Caco-2 (cell line): Measurements from ENCODE around the gene TSNAX. TPM values are rescaled to one million over a fixed set of nuclear protein-coding genes. Genes with fewer than 3 reads are reported as not detected.

Source experiments
- BruUV-seq: library from RNA; stranded (reverse); fragments of 400-500 nt; replicated peaks from 2 replicates; lab custom pipeline; 2021; lab: Mats Ljungman, UMichigan
- CTCF ChIA-PET: fragments of 300-600 bp; sonication (Branson Sonifier 250); formaldehyde crosslinking; loops from one replicate; lab custom pipeline; 2022; ENCODE audit warnings: antibody characterized with exemption; lab: Charles Lee
- POLR2A ChIA-PET: fragments of 300-600 bp; sonication (Branson Sonifier 250); formaldehyde crosslinking; loops from one replicate; lab custom pipeline; 2022; ENCODE audit warnings: antibody characterized with exemption; lab: Charles Lee
- DNase-seq, 2 experiments: peaks; one replicate each; pipeline versions ENCODE4 v3.0.0 to v3.0.0-alpha.2; 2020 to 2022
- H3K27me3 ChIP-seq: replicated peaks from 2 replicates; pipeline ENCODE4 v1.6.0; 2011; ENCODE audit warnings: low read length; ENCODE audit not compliant: control insufficient read depth, insufficient read depth
- H3K36me3 ChIP-seq: 2 replicates; pipeline ENCODE4 v1.5.1; 2011; ENCODE audit warnings: low read length; ENCODE audit not compliant: control insufficient read depth, insufficient read depth
- H3K4me1 ChIP-seq: fragments of 250-450 bp; sonication (Bioruptor Pico); 2 replicates; pipeline ENCODE4 v1.5.1; 2020; ENCODE audit warnings: mild to moderate bottlenecking
- H3K4me3 ChIP-seq: 2 replicates; pipeline ENCODE4 v1.5.1; 2011; ENCODE audit warnings: low read depth, mild to moderate bottlenecking, control low read depth, low read length
- H3K9me3 ChIP-seq: fragments of 250-450 bp; sonication (Bioruptor Pico); 2 replicates; pipeline ENCODE4 v1.5.1; 2020; ENCODE audit warnings: mild to moderate bottlenecking, moderate library complexity
- H3K27ac Mint-ChIP-seq: one replicate; pipeline ENCODE4 v1.8.0; 2022; ENCODE audit warnings: mixed read lengths; ENCODE audit not compliant: unreplicated experiment
- H3K27me3 Mint-ChIP-seq: one replicate; pipeline ENCODE4 v1.8.0; 2022; ENCODE audit warnings: mixed read lengths; ENCODE audit not compliant: insufficient read depth, unreplicated experiment
- H3K36me3 Mint-ChIP-seq: one replicate; pipeline ENCODE4 v1.8.0; 2022; ENCODE audit warnings: mild to moderate bottlenecking, mixed read lengths; ENCODE audit not compliant: insufficient read depth, unreplicated experiment
- H3K4me1 Mint-ChIP-seq: one replicate; pipeline ENCODE4 v1.8.0; 2022; ENCODE audit warnings: low read depth, mixed read lengths; ENCODE audit not compliant: unreplicated experiment
- H3K4me3 Mint-ChIP-seq: one replicate; pipeline ENCODE4 v1.8.0; 2022; ENCODE audit warnings: mild to moderate bottlenecking, moderate library complexity, mixed read lengths; ENCODE audit not compliant: unreplicated experiment
- H3K9me3 Mint-ChIP-seq: one replicate; pipeline ENCODE4 v1.8.0; 2022; ENCODE audit warnings: mixed read lengths; ENCODE audit not compliant: unreplicated experiment
- CTCF ChIP-seq, 2 experiments: fragments of 200-600 bp in 1 of 2; IDR thresholded peaks; 1 replicate in 1 of 2; 2 replicates in 1 of 2; pipeline versions ENCODE4 v1.5.1 to v1.8.0; 2011 to 2022; ENCODE audit warnings: antibody characterized with exemption in 1 of 2, control low read depth in 1 of 2, inconsistent platforms in 1 of 2, low read depth in 1 of 2, low read length in 1 of 2, mild to moderate bottlenecking in 1 of 2, moderate library complexity in 1 of 2; ENCODE audit not compliant: insufficient read depth in 1 of 2, severe bottlenecking in 1 of 2, unreplicated experiment in 1 of 2
- intact Hi-C: fragments of 100-400 bp; cut with micrococcal nuclease; formaldehyde crosslinking; loops from one replicate; pipeline ENCODE4 v1.10.0; 2022; ENCODE audit not compliant: unreplicated experiment
- total RNA-seq: library from RNA; stranded (reverse); gene quantifications from 2 replicates; pipeline ENCODE4 v1.2.3, GENCODE V29; 2022

The TSNAX gene
- total RNA-seq, 1 experiment from 2014 or later = 39.0 TPM

- no peak for TF ChIP-seq CTCF (IDR thresholded peaks at IDR 0.05; ENCODE audit: insufficient read depth in 1 of 2, low read depth in 1 of 2, low read length in 1 of 2, severe bottlenecking in 1 of 2, unreplicated experiment in 1 of 2)
- H3K27ac Mint-ChIP-seq = no peak overlapping the region
- CTCF ChIA-PET = no interaction called here
Observed at GRCh38 chr1:231518485-231519034, 9.9 kb upstream of the TSNAX start.

GRCh38 chr1:231519166-231519565, 9.3 kb upstream of the TSNAX start:
- Histone ChIP-seq H3K36me3 (no peaks in the 10 kb centered on the region; the same call in 1 of the 2 replicates), H3K4me3 (no peak overlapping the region), H3K4me1 (peaks cover 35% of the 10 kb centered on the region), H3K9me3 (no peaks in the 10 kb centered on the region), H3K27me3 (no peaks in the 10 kb centered on the region)
- no peaks in the 10 kb centered on the region for H3K9me3 Mint-ChIP-seq
- ChIA-PET POLR2A (no interaction called here), CTCF (no interaction called here)
- no peaks in the 10 kb centered on the region for H3K36me3 Mint-ChIP-seq
- no TSS peak for BruUV-seq
- H3K4me3 Mint-ChIP-seq = no peak overlapping the region
- no peaks in the 10 kb centered on the region for H3K27me3 Mint-ChIP-seq
- TF ChIP-seq CTCF (IDR thresholded peaks at IDR 0.05; ENCODE audit: insufficient read depth in 1 of 2, low read depth in 1 of 2, low read length in 1 of 2, severe bottlenecking in 1 of 2, unreplicated experiment in 1 of 2) = no peak
- intact Hi-C loops = no loop called here
- peaks cover 27% of the 10 kb centered on the region for H3K4me1 Mint-ChIP-seq
- H3K27ac Mint-ChIP-seq = no peak overlapping the region
- no peak for DNase-seq

More at GRCh38 chr1:231518485-231519034, 9.9 kb upstream of the TSNAX start:
- no peak overlapping the region for H3K4me3 Mint-ChIP-seq
- Histone ChIP-seq H3K36me3 (no peaks in the 10 kb centered on the region; the same call in 1 of the 2 replicates), H3K9me3 (no peaks in the 10 kb centered on the region), H3K4me1 (peaks cover 35% of the 10 kb centered on the region), H3K4me3 (no peak overlapping the region), H3K27me3 (no peaks in the 10 kb centered on the region)
- POLR2A ChIA-PET = no interaction called here
- BruUV-seq = no TSS peak
- peaks cover 27% of the 10 kb centered on the region for H3K4me1 Mint-ChIP-seq
- DNase-seq = no peak
- H3K27me3 Mint-ChIP-seq = no peaks in the 10 kb centered on the region
- no peaks in the 10 kb centered on the region for H3K9me3 Mint-ChIP-seq
- intact Hi-C loops = no loop called here
- no peaks in the 10 kb centered on the region for H3K36me3 Mint-ChIP-seq

- TF ChIP-seq CTCF (IDR thresholded peaks at IDR 0.05; ENCODE audit: insufficient read depth in 1 of 2, low read depth in 1 of 2, low read length in 1 of 2, severe bottlenecking in 1 of 2, unreplicated experiment in 1 of 2) = no peak
- POLR2A ChIA-PET = no interaction called here
- H3K4me3 Mint-ChIP-seq = no peak overlapping the region
- DNase-seq = no peak
- no peaks in the 10 kb centered on the region for H3K36me3 Mint-ChIP-seq
- CTCF ChIA-PET = no interaction called here
- H3K27me3 Mint-ChIP-seq = no peaks in the 10 kb centered on the region
- H3K4me1 Mint-ChIP-seq = peaks cover 19% of the 10 kb centered on the region
- Histone ChIP-seq H3K27me3 (no peaks in the 10 kb centered on the region), H3K36me3 (no peaks in the 10 kb centered on the region; the same call in 1 of the 2 replicates), H3K4me1 (peaks cover 25% of the 10 kb centered on the region), H3K4me3 (no peak overlapping the region), H3K9me3 (no peaks in the 10 kb centered on the region)
- no peaks in the 10 kb centered on the region for H3K9me3 Mint-ChIP-seq
- intact Hi-C loops = no loop called here
- H3K27ac Mint-ChIP-seq = no peak overlapping the region
- BruUV-seq = no TSS peak
Observed at GRCh38 chr1:231522038-231522437, 6.4 kb upstream of the TSNAX start.
